Liver (tissue), 9 donors: ENCODE data around the gene TWSG1. TPM values are rescaled to one million over a fixed set of nuclear protein-coding genes. Genes with fewer than 3 reads are reported as not detected.

Source experiments
- DNase-seq: peaks from one replicate; pipeline ENCODE4 v3.0.0-alpha.2; 2017; ENCODE audit warnings: low spot score
- H3K27ac ChIP-seq, 2 donors: one replicate each; pipeline ENCODE4 v1.7.0; 2013; ENCODE audit warnings: inconsistent platforms in 2 of 2, low read length in 2 of 2, control low read depth in 1 of 2, low read depth in 1 of 2, mild to moderate bottlenecking in 1 of 2
- H3K27me3 ChIP-seq, 4 donors: one replicate each; pipeline versions ENCODE4 v1.6.1 to v1.7.0; 2013; ENCODE audit warnings: low read length in 3 of 4, inconsistent platforms in 1 of 4, mild to moderate bottlenecking in 1 of 4, moderate library complexity in 1 of 4; ENCODE audit not compliant: control insufficient read depth in 4 of 4, insufficient read depth in 4 of 4
- H3K36me3 ChIP-seq, 4 donors: one replicate each; pipeline versions ENCODE4 v1.6.1 to v1.7.0; 2013; ENCODE audit warnings: low read length in 3 of 4, mild to moderate bottlenecking in 3 of 4, low read depth in 1 of 4, moderate library complexity in 1 of 4; ENCODE audit not compliant: control insufficient read depth in 4 of 4, insufficient read depth in 3 of 4
- H3K4me1 ChIP-seq, 4 donors: one replicate each; pipeline versions ENCODE4 v1.6.1 to v1.7.0; 2013; ENCODE audit warnings: low read length in 3 of 4, mild to moderate bottlenecking in 3 of 4, moderate library complexity in 1 of 4; ENCODE audit not compliant: control insufficient read depth in 4 of 4, insufficient read depth in 4 of 4
- H3K4me3 ChIP-seq, 3 donors: one replicate each; pipeline versions ENCODE4 v1.6.1 to v1.7.0; 2013; ENCODE audit warnings: low read length in 3 of 3, control low read depth in 1 of 3, low read depth in 1 of 3, mild to moderate bottlenecking in 1 of 3
- H3K9ac ChIP-seq, 2 donors: one replicate each; pipeline ENCODE4 v1.7.0; 2013; ENCODE audit warnings: low read length in 2 of 2, mild to moderate bottlenecking in 2 of 2, moderate library complexity in 2 of 2, control low read depth in 1 of 2, low read depth in 1 of 2
- H3K9me3 ChIP-seq, 4 donors: one replicate each; pipeline versions ENCODE4 v1.6.1 to v1.7.0; 2013; ENCODE audit warnings: low read length in 3 of 4; ENCODE audit not compliant: control insufficient read depth in 4 of 4
- CTCF ChIP-seq: fragments of 150-350 bp; IDR thresholded peaks from 2 replicates; pipeline ENCODE4 v1.5.1; 2017; ENCODE audit warnings: improper control_type of control experiment, low read depth, low read length; ENCODE audit not compliant: missing input control
- EGR1 ChIP-seq, 2 donors: IDR thresholded peaks; 2 replicates each; pipeline ENCODE4 v1.6.1; 2016 to 2018; ENCODE audit warnings: antibody characterized with exemption in 2 of 2, low read depth in 2 of 2
- FOXA1 ChIP-seq: IDR thresholded peaks from 2 replicates; pipeline ENCODE4 v1.6.1; 2016; ENCODE audit warnings: antibody characterized with exemption
- FOXA2 ChIP-seq: IDR thresholded peaks from 2 replicates; pipeline ENCODE4 v1.6.1; 2016; ENCODE audit warnings: antibody characterized with exemption
- HNF4A ChIP-seq, 2 donors: conservative IDR thresholded peaks; 2 replicates each; pipeline ENCODE4 v1.6.1; 2016; ENCODE audit warnings: antibody characterized with exemption in 2 of 2, mild to moderate bottlenecking in 2 of 2
- HNF4G ChIP-seq: IDR thresholded peaks from 2 replicates; pipeline ENCODE4 v1.6.1; 2016; ENCODE audit warnings: antibody characterized with exemption
- JUND ChIP-seq, 2 donors: IDR thresholded peaks; 2 replicates each; pipeline ENCODE4 v1.6.1; 2016; ENCODE audit warnings: antibody characterized with exemption in 2 of 2
- NR2F2 ChIP-seq: IDR thresholded peaks from 2 replicates; pipeline ENCODE4 v1.6.1; 2016; ENCODE audit warnings: antibody characterized with exemption
- RAD21 ChIP-seq, 2 donors: IDR thresholded peaks; 2 replicates each; pipeline ENCODE4 v1.6.1; 2016; ENCODE audit warnings: antibody characterized with exemption in 2 of 2, mild to moderate bottlenecking in 2 of 2
- RXRA ChIP-seq, 2 donors: IDR thresholded peaks; 2 replicates each; pipeline ENCODE4 v1.6.1; 2017 to 2018; ENCODE audit warnings: antibody characterized with exemption in 2 of 2, mild to moderate bottlenecking in 1 of 2
- SP1 ChIP-seq: IDR thresholded peaks from 2 replicates; pipeline ENCODE4 v1.6.1; 2018; ENCODE audit warnings: antibody characterized with exemption, mild to moderate bottlenecking
- YY1 ChIP-seq: IDR thresholded peaks from 2 replicates; pipeline ENCODE4 v1.6.1; 2016; ENCODE audit warnings: antibody characterized with exemption, mild to moderate bottlenecking
- ZBTB33 ChIP-seq: IDR thresholded peaks from 2 replicates; pipeline ENCODE4 v1.6.1; 2016; ENCODE audit warnings: antibody characterized with exemption
- WGBS: extraction: QIAGEN DNeasy Blood & Tissue Kit; methylation state at CpG from one replicate; pipeline ENCODE4 v1.1.7; 2013; 5-methylcytosine and 5-hydroxymethylcytosine counted together
- polyA plus RNA-seq, 2 donors: library from polyadenylated mRNA; stranded (reverse) in 1 of 2; unstranded in 1 of 2; fragments of 200-250 nt in 1 of 2; fragments of >200 nt in 1 of 2; fragmentation: Nextera tagmentation in 1 of 2; extraction: Ambion mirVana in 1 of 2; gene quantifications; one replicate each; pipeline versions ENCODE4 v1.2.1 to v1.2.3, GENCODE V29; 2013 to 2015
- total RNA-seq, 2 donors: library from RNA; depleted of rRNA; stranded (reverse); fragments of >200 nt; gene quantifications; one replicate each; pipeline ENCODE4 v1.2.3, GENCODE V29; 2014
- TF ChIP-seq, protein P1 (sequence below): IDR thresholded peaks from 2 replicates; pipeline ENCODE4 v1.6.1; 2016; ENCODE audit warnings: antibody characterized with exemption
- TF ChIP-seq, protein P2 (sequence below): IDR thresholded peaks from 2 replicates; pipeline ENCODE4 v1.6.1; 2016; ENCODE audit warnings: antibody characterized with exemption
- donor health status: healthy.
- donor health status: healthy.
- donor health status: healthy.
- donor health status: healthy.
- donor health status: healthy.

The TWSG1 gene
- total and polyA plus RNA-seq, 4 donors: 3.9 to 11.1 (median 5.4) TPM

- no peaks in the 10 kb centered on the region for H3K4me1 ChIP-seq
- H3K9me3 ChIP-seq: peaks cover 0 to 4% (median 0%) of the 10 kb centered on the region in 4 donors
- WGBS: 93% methylated on average over 5 of the region's 5 CpGs
- no peaks in the 10 kb centered on the region for H3K27me3 ChIP-seq
- no peak for DNase-seq
- H3K36me3 ChIP-seq: no peaks in the 10 kb centered on the region
- no peak for TF ChIP-seq HNF4A (conservative IDR thresholded peaks at IDR 0.05)
- TF ChIP-seq HNF4G: no peak
- H3K4me3 ChIP-seq: no peak overlapping the region
- no peak overlapping the region for H3K27ac ChIP-seq
- no peak overlapping the region for H3K9ac ChIP-seq
These were observed 55.1 kb downstream of the TWSG1 start for GRCh38 chr18:9389706-9390105.

DNA sequence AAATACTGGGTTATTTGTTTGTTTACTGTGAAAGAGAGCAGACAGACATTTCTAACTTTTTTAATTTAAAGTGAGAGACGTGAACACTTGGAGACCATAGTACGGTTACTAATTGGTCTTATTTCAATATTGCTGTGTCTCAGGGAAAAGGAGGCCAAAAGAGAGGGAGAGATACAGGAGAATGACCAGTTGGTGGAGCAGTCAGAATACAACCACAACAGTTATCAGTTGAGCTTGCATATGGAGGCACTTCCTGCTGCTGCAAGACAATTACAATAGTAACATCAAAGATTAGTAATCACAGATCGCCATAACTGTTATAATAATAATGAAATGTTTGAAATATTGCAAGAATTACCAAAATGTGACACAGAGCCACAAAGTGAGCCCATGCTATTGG is 58.2 kb downstream of the TWSG1 start:
- Histone ChIP-seq H3K4me3 (no peak overlapping the region), H3K4me1 (no peaks in the 10 kb centered on the region), H3K9me3 (peaks cover 0 to 4% (median 0%) of the 10 kb centered on the region in 4 donors), H3K27ac (no peak overlapping the region), H3K9ac (no peak overlapping the region), H3K36me3 (no peaks in the 10 kb centered on the region), H3K27me3 (no peaks in the 10 kb centered on the region)
- 90% methylated on average over 3 of the region's 3 CpGs for WGBS
- TF ChIP-seq JUND (IDR thresholded peaks at IDR 0.05) (no peak), CTCF (no peak), FOXA2 (no peak), RAD21 (IDR thresholded peaks at IDR 0.05) (no peak), FOXA1 (no peak), EGR1 (IDR thresholded peaks at IDR 0.05; ENCODE audit: low read depth in 2 of 2) (no peak), HNF4G (no peak), HNF4A (conservative IDR thresholded peaks at IDR 0.05) (no peak), RXRA (IDR thresholded peaks at IDR 0.05) (no peak)
- TF ChIP-seq, protein P1, sequence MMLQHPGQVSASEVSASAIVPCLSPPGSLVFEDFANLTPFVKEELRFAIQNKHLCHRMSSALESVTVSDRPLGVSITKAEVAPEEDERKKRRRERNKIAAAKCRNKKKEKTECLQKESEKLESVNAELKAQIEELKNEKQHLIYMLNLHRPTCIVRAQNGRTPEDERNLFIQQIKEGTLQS: no peak
- TF ChIP-seq, protein P2, sequence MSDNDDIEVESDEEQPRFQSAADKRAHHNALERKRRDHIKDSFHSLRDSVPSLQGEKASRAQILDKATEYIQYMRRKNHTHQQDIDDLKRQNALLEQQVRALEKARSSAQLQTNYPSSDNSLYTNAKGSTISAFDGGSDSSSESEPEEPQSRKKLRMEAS: no peak
- DNase-seq: no peak

- TF ChIP-seq RAD21 (IDR thresholded peaks at IDR 0.05): no peak
- TF ChIP-seq SP1: no peak
- no peak for TF ChIP-seq NR2F2
- TF ChIP-seq RXRA (IDR thresholded peaks at IDR 0.05): no peak
- no peak for TF ChIP-seq FOXA2
These were observed 59.5 kb downstream of the TWSG1 start for GRCh38 chr18:9394046-9394445.

DNA sequence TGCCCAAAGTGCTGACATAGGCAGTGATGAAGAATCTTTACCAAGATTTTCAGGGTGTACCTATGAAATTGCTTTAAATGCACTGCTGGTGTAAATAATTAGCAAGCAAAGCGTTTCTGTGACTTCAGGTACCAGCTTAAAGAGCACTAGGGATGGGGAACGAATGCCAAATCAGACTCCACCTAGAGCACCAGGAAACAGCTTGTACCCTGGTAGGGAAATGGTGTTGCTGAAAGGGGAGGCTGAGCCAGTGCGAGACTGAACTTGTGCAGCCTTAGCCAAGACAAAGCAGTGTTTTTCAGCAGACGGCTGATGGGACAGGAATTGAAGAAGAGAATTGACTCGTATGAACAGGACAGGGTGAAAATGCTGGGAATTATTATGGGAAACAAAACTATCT is 65.6 kb downstream of the TWSG1 start:
- Histone ChIP-seq H3K27me3 (no peaks in the 10 kb centered on the region), H3K4me3 (no peak overlapping the region), H3K9me3 (no peaks in the 10 kb centered on the region), H3K27ac (no peak overlapping the region), H3K36me3 (no peaks in the 10 kb centered on the region), H3K4me1 (no peaks in the 10 kb centered on the region), H3K9ac (no peak overlapping the region)
- 86% methylated on average over 5 of the region's 5 CpGs for WGBS
- DNase-seq: no peak
- TF ChIP-seq NR2F2 (no peak), HNF4G (no peak), YY1 (no peak), EGR1 (IDR thresholded peaks at IDR 0.05; ENCODE audit: low read depth in 2 of 2) (no peak), FOXA2 (no peak), CTCF (no peak), ZBTB33 (no peak), FOXA1 (no peak), HNF4A (conservative IDR thresholded peaks at IDR 0.05) (no peak), RAD21 (IDR thresholded peaks at IDR 0.05) (no peak), JUND (IDR thresholded peaks at IDR 0.05) (no peak), RXRA (IDR thresholded peaks at IDR 0.05) (no peak)
- TF ChIP-seq, protein P2: no peak

More at GRCh38 chr18:9394046-9394445, 59.5 kb downstream of the TWSG1 start:
- peaks cover 0 to 4% (median 0%) of the 10 kb centered on the region in 4 donors for H3K9me3 ChIP-seq
- whole genome bisulfite sequencing: 96% methylated on average over 3 of the region's 3 CpGs
- H3K27me3 ChIP-seq: no peaks in the 10 kb centered on the region
- no peaks in the 10 kb centered on the region for H3K4me1 ChIP-seq
- H3K36me3 ChIP-seq: no peaks in the 10 kb centered on the region
- no peak overlapping the region for H3K4me3 ChIP-seq
- DNase-seq: no peak
- no peak overlapping the region for H3K9ac ChIP-seq
- H3K27ac ChIP-seq: no peak overlapping the region
